Measurements from ENCODE around the gene CDK5RAP3. TPM values are rescaled to one million over a fixed set of nuclear protein-coding genes. Genes with fewer than 3 reads are reported as not detected.

The CDK5RAP3 gene
- total RNA-seq, 1 donor from 2014 or later: 73.4 TPM

GRCh38 chr17:48025040-48025903, 54.4 kb downstream of the CDK5RAP3 start:
- ATAC-seq: peak; percentile 89

GRCh38 chr17:48025904-48026501, 55.1 kb downstream of the CDK5RAP3 start:
- ATAC-seq: peak; percentile 1

GRCh38 chr17:48026502-48027321, 55.8 kb downstream of the CDK5RAP3 start:
- ATAC-seq: peak; percentile 76

- no peak for ATAC-seq
Observed at GRCh38 chr17:48027322-48027981, 56.5 kb downstream of the CDK5RAP3 start.

- no peak for ATAC-seq
Observed at GRCh38 chr17:48028736-48029135, 57.8 kb downstream of the CDK5RAP3 start.

- ATAC-seq: no peak
Observed at GRCh38 chr17:48030531-48030930, 59.6 kb downstream of the CDK5RAP3 start.

Other genes with a start within 250 kb of the CDK5RAP3 start
- gene TBX21, start 237.9 kb upstream of the CDK5RAP3 start, total RNA-seq: not detected
- gene OSBPL7, start 149.3 kb upstream of the CDK5RAP3 start, total RNA-seq: 1.8 TPM
- 26.7 TPM for gene MRPL10, start 139.6 kb upstream of the CDK5RAP3 start, total RNA-seq
- gene LRRC46, start 139.4 kb upstream of the CDK5RAP3 start, total RNA-seq: 0.28 TPM
- gene SCRN2, start 129.8 kb upstream of the CDK5RAP3 start, total RNA-seq: 21.2 TPM
- gene SP6, start 120.0 kb upstream of the CDK5RAP3 start, total RNA-seq: 5.9 TPM
- gene SP2, start 74.9 kb upstream of the CDK5RAP3 start, total RNA-seq: 12.7 TPM
- 33.3 TPM for gene PNPO, start 29.5 kb upstream of the CDK5RAP3 start, total RNA-seq
- gene PRR15L, start 13.2 kb upstream of the CDK5RAP3 start, total RNA-seq: 11.0 TPM
- 17.3 TPM for gene COPZ2, start 66.7 kb downstream of the CDK5RAP3 start, total RNA-seq
- gene NFE2L1, start 77.2 kb downstream of the CDK5RAP3 start, total RNA-seq: 90.4 TPM
- 29.2 TPM for gene CBX1, start 130.4 kb downstream of the CDK5RAP3 start, total RNA-seq
- 17.4 TPM for gene SNX11, start 136.7 kb downstream of the CDK5RAP3 start, total RNA-seq

Measured in esophagus mucosa (tissue), 1 donor.